ENCODE measurements around the gene FGF3.

DNA sequence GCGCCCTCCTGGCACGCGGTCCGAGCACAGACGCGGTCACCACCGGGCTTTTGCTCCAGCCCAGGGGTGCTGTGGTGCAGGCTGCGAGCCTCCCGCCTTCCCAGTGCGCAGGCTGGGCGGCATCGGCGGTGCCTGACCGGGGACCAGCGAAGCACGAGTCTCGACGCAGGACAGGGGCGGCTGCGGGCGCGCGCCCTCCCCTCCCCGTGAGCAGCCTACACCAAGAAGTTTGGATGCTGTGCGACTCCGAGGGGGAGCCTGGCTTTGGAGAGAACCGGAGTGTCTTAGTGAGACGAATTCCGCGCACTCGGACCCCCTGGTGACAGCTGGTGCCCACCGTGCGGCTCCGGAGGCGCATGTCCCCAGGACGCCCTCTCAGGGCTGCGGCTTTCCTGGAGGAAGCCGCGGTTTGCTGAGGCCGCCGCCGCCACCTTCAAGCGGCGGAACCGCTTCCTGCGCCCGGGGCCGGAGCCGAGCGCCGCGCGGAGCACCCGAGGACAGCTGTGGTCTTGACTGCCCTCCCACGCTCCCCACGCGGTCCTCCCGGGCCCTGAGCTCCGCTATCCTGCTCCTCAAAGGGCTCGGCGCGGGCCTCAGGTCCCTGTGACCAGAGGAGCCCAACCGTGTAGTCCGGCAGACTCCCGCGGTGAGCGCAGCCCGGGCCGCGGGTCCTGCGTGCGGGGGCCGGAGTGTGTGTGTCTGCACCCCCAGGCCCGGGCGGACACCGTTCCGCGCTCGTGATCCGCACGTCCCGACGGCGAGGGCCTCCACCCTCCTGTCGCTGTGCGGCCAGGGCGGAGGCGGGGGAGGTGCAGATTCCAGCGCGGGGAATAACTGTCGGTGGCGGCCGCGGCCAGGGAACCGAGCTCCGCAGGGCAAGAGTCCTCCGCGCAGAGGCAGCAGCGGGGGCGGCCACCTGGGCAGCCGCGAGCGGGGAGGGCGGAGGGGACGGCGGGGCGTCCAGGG, 1.7 kb downstream of the FGF3 start:
- no peak for TF ChIP-seq POLR2A (IDR thresholded peaks at IDR 0.05; ENCODE audit: low read length)
- no peak for TF ChIP-seq GATA1 (IDR thresholded peaks at IDR 0.05; ENCODE audit: low read depth, low read length)

Measured in erythroblast (primary cell).